MM.1S (cell line): ENCODE measurements around the gene WNT9B.

Source experiments
- CTCF ChIP-seq: fragments of 300-600 bp; sonication (generic); IDR thresholded peaks from 2 replicates; pipeline ENCODE4 v1.5.1; 2016; ENCODE audit warnings: antibody characterized with exemption, low read length, mixed read lengths
- EZH2 ChIP-seq: fragments of 300-600 bp; sonication (generic); optimal IDR thresholded peaks from 2 replicates; pipeline ENCODE3; 2017; ENCODE audit warnings: low read depth, mild to moderate bottlenecking, antibody characterized with exemption, low read length, mixed read lengths

DNA sequence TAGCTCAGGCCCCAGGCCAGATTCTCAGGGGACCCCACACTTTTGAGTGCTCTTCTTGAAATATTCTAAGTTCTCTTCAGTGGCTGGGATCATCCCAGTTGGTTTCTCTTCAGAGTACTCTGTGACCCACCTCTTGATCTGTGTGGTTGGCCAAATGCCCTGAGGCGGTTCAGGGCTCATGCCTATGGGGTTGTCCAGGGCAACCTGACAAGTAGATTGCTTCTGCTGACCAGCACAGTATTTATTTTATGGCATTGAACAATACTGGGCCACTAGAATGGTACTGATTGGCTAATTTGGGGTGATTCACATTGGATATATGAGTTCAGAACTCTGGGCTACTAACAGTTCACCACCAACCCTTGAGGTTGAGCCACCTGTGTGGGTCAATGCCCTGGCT lies 64.2 kb downstream of the WNT9B start:
- TF ChIP-seq CTCF (no peak), EZH2 (no peak)
